ENCODE data around the gene HORMAD1.

DNA sequence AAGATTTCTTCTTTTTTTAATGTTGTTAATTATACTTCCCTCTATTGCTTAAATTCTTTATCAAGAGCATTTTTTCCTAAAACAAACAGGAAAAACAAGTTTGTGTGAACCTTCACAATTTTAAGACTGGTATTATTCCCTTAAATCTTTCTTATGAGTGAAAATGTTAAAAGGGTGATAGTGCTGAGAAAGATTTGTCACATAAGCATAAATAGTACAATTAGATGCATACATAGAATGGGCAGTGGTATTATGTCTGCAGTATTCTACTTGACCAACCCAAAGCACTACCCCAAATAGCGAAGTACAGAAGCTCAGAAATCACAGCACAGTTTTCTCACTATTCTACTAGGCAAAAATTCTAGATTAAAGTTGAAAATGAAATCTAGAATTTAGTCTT, 41.7 kb downstream of the HORMAD1 start:
- TF ChIP-seq, protein P1, sequence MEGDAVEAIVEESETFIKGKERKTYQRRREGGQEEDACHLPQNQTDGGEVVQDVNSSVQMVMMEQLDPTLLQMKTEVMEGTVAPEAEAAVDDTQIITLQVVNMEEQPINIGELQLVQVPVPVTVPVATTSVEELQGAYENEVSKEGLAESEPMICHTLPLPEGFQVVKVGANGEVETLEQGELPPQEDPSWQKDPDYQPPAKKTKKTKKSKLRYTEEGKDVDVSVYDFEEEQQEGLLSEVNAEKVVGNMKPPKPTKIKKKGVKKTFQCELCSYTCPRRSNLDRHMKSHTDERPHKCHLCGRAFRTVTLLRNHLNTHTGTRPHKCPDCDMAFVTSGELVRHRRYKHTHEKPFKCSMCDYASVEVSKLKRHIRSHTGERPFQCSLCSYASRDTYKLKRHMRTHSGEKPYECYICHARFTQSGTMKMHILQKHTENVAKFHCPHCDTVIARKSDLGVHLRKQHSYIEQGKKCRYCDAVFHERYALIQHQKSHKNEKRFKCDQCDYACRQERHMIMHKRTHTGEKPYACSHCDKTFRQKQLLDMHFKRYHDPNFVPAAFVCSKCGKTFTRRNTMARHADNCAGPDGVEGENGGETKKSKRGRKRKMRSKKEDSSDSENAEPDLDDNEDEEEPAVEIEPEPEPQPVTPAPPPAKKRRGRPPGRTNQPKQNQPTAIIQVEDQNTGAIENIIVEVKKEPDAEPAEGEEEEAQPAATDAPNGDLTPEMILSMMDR (IDR thresholded peaks at IDR 0.05) = no peak
- no peak for TF ChIP-seq POLR2A (IDR thresholded peaks at IDR 0.05)
